GM19452 (cell line): ENCODE data around the gene CLDND2.

Source experiments
- ATAC-seq: cut with Tn5 transposase; IDR thresholded peaks from one replicate; pipeline ENCODE4 v1.9.1; 2021; ENCODE audit not compliant: unreplicated experiment

Gene CLDND2

DNA sequence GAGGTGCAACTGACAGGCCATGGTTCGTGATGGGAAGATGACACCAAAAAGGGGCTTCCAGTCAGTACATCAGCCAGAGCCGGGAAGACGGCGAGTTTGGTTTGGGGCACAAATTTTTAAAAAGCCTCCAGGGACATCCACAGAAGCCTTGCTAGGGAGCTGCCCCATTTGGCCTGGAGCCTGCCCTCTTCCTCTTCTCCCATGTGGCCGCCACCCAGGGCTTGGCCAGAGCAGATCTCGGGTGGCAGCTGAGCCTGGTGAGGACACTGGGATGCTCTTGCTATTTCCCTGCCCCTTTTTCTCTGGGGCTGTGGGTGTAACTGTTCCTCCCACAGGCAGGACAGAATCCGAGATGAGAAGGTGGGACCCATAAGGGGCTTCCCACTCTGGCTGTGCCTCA, 10.9 kb downstream of the CLDND2 start:
- no peak for ATAC-seq

DNA sequence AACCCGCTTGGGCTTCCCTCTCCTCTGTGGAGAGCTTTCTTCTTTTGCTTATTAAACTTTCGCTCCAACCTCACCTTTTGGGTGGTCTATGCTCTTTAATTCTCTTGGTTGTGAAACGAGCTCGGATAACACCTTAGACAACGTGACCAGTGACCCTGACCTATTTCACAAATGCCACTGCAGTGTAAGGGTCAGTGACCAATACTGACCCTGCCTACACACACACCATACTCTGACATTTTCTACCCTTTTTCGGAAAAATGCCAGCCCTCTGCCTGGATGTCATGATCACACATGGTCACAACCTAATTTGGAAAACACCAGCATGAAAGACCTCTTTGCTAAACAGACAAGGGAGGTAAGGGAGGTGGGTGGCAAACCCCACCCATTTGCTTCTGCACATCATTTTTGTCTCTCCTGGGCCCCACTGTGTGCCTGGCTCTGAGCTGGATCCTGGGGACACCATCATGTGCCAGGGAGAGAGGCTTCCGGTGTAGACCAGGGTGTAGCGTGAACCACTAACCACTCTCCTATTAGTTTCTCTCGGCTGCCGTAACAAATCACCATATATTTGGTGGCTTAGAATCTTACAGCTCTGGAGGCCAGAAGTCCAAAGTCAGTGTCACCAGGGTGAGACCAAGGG, 12.5 kb downstream of the CLDND2 start:
- ATAC-seq: no peak

DNA sequence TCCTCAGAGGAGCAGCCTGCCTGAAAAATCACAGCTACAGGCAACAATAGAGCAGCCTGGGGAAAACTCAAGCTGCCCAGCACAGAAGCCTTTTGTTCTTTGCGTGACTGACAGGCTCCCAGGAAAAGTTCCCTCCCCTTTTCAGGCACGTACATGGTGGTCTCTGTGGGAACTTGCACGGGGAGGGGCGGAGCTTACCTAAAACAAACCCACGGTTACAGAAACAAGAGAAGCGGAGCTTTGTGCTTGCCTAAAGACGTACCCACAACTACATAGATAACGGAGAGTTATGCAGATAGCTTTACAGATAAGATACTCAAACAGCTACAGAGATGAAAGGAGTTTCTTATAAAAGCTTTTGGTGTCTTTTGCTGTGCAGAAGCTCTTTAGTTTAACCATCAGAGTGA, 14.1 kb downstream of the CLDND2 start:
- no peak for ATAC-seq

DNA sequence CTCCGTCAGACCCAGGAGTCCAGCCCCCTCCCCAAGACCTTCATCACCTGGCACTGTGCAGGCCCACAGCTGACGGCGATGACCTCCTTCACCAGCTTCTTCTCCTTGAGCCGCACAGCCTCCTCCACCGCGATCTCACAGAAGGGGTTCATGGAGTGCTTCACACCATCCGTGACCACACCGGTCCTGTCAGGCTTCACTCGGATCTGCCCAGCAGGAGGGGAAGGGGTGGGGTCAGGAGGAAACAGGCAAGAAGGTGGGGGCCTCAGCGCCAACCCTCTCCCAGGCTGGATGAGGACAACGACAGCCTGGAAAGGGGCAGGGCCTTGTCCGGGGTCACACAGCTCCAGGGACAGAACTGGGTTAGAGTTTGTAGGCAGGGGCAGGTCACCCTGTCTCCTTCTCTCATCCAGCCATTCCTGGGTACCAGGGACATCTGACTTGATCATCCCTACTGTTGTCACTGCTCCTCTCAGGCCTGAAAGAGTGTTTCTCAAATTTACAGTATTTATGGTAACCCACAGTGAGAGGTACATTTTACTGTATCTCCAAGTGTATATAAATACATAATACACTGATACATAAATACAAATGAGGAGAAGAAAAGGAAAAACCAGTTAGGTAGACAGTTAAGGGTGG, 14.6 kb downstream of the CLDND2 start:
- ATAC-seq: no peak

DNA sequence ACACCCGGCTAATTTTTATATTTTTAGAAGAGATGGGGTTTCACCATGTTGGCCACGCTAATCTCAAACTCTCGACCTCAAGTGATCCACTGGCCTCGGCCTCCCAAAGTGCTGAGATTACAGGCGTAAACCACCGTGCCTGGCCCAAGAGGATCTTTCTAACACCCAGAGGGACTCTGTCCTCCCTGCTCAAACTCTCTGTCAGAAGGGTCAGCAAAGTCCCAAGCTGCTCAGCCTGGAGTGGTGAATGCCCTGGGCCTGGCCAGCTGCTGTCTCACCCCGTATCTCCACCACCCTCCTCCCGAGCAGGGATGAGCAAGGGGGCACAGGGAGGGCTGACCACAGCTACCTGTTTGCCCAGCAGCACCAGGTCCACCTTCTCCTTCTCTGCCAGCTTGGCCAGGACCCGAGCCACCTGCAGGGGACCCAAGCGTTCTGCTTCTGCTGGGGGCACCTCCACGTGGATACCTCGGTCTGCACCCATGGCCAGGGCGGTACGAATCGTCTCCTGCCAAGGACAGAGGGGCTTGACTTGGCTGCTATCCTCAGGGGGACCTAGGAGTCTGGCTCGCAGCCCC, 15.9 kb downstream of the CLDND2 start:
- no peak for ATAC-seq

DNA sequence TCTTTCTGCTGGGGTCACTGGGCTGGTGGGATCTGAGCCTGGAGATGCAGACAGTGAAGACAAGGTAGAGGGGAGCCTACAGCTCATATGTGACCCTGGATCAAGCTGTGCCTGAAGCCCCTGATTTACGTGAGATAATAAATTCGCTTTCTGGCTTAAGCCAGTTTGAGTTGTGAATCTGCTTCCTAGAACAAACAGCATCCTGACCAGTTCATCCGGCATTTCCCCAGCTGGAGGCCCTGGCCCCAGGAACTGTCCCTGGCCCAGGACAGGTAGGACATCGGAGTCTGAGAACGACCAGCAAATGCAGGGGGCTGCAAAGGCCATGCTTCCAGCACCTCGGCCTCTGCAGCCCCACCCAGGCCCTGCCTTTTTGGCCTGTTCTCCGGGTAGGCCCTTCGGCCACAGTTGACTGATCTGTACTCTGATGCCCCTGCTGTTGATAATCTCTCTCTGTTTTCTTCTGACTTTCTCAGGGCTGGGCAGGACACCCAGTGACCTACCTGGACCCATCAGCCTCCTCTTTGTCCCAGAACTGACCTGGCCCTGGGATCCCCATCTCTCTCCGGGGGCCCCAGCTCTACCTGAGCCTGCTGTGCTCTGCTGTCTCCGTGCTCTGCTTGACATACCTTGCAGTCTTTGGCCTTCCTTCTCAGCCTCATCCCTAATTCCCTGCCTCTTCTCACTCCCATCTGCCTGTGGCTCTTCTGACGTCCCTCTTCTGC, 17.4 kb downstream of the CLDND2 start:
- no peak for ATAC-seq

DNA sequence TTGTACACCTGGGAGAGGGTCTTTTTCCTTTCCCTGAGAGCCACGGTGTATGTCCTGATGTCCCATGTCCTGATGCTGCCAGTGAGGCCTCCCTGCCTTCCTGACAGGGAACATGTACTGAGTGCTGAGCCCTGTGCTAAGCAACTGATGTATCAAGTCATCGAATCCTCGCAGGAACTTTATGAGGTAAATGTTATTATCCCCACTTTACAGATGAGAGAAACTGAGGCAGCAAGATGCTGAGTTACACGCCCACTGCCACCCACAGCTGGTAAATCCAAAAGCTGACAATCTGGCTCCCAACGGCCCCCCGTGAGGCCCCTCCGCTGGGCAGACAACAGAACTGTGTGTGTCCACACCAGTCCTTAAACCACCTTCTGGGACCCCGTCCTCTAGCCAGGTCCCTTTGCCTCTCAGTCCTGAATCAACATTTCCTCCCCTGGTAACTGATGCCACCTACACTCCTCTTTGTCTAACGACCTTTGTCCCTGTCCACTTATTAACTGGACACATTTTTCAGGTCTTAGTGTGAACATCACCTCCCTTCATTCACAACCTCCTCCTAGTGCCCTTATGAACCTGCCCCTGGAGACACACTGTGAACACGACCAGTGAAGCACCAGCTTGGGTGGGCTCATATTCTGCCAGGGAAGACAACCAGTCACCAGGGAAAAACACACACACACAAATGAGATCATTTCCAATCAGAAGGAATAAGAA, 21.4 kb downstream of the CLDND2 start:
- ATAC-seq: no peak

DNA sequence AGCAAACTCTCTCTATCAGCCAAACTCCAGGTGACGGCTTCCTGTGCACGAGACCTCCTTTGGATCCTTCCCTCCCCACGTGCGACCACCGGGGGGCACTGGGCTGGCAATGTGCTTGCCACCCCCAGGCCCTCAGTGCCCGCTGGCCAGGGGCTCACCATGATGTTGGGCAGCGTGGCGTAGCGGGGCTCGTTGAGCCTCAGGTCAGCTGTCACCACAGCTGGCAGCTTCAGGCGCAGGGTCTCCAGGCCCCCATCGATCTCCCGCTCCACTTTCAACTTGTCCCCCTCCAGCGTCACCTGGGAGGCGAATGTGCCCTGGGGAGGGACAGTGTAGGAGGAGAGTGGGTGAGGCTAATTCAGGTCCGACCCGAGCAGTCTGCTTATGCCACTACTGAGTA, 22.1 kb downstream of the CLDND2 start:
- ATAC-seq: no peak

DNA sequence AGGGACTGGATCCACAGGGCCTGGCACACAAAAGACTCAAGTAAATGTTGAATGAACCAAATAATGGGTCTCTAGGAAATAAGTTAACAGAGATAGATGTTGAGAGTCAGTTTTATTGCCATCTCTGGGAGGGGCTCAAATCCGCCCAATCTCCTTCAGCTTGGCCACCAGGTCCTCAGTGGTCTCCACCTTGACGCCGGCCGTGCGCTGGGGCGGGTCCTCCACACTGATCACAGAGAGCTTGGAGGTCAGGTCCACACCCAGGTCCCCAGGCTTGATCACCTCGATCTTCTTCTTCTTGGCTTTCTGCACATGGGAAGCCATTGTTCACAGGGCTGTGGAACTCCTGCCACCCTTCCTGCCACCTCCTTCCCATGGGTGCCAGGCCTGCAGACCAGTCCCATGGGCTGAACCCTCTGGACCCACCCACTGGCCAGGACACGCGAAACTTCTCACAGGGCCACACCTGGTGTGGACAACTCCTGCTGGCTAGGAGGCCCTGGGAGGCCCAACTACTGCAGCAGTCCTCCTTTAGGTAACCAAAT, 23.7 kb downstream of the CLDND2 start:
- ATAC-seq: no peak

DNA sequence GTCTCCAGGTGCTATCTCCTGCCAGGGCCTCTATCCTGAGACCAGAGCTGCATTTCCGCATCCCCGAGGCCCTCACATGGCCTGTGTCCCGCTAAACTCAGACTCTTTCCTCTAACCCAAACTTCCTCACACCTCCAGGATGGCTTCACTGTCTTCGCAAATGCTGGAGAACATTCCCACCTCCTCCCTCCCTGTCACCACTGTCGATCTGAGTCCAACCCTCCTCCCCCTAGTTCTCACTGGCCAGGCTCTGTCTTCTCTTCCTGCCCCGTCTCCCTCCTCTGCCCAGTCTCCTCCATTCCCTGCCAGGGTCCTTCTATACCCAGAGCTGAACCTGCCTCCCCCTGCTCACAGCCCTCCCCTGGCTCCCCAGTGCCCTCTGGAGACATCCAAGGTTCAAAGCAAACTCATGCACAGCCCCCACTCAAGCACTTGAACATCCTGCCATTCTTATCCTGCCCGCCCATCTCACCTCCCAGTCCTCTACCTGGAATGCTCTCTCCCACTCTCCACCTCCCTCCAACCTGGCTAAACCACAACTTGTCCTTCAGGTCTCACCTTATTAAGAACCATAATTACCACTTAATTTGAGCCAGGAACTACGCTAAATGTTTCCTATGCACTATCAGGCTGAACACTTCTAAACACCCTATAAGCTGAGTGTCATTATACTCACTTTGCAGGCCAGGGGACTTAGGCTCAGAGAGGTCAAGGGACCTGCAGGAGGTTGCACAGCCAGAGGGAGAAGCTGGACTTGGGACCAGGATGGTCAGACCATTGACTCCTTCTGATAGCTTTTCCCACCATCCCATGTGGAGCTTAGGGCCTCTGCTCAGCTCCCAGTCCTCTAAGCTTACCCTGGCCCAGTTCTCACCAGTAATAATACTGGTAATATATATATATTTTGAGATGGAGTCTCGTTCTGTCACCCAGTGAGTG, 25.9 kb downstream of the CLDND2 start:
- ATAC-seq: no peak

DNA sequence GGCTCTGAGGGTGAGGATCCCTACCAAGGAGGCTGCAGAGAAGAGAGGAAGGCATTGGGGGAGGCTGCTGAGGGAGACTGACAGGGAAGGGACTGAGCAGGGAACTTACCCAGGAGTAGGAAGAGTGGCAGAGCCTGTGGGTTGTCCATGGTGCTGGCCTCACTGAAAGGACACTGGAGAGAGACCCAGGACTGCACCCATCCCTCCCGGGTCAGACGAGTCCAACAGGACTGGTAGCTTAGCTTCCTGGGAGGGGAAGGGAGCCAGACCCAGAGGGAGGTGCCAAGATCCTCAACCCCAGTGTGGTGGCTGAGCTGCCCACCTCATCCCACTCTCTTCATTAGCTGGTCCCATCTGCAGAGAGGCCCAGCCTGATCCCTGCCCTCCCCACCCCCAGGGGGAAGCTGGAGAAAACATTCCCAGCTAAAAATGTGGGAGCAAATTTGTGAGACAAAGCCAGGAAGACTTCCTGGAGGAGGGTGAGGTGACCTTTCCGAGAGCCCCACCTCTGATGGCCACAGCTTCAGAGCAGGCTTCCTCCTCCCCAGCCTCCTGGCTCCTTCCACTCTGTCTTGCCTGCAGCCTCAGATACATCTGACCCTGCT, 26.7 kb downstream of the CLDND2 start, which contains the start of gene VSIG10L:
VSIG10L (minus strand) TSS at position 164 of the 605 bp plus-strand sequence; CDS start at position 149, 15 bp downstream.
- ATAC-seq: no peak

DNA sequence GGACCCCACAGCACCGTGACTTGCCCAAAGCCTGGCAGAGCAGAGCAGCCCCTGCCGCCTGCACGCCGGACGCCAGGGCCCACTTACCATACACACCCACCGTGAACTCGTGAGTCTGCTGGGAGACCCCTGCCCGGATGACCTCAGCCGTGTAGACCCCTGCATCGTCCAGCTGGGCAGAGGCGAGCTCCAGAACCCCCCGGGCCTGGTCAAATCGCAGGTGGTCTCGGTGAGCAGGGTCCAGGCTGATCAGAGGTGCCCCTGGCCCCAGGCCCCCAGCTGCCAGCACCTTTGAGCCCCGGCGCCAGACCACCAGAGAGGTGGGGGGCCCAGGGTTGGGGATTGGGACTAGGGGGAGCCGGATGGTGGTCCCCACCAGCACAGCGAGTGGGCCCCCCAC, 27.7 kb downstream of the CLDND2 start:
- ATAC-seq: no peak

DNA sequence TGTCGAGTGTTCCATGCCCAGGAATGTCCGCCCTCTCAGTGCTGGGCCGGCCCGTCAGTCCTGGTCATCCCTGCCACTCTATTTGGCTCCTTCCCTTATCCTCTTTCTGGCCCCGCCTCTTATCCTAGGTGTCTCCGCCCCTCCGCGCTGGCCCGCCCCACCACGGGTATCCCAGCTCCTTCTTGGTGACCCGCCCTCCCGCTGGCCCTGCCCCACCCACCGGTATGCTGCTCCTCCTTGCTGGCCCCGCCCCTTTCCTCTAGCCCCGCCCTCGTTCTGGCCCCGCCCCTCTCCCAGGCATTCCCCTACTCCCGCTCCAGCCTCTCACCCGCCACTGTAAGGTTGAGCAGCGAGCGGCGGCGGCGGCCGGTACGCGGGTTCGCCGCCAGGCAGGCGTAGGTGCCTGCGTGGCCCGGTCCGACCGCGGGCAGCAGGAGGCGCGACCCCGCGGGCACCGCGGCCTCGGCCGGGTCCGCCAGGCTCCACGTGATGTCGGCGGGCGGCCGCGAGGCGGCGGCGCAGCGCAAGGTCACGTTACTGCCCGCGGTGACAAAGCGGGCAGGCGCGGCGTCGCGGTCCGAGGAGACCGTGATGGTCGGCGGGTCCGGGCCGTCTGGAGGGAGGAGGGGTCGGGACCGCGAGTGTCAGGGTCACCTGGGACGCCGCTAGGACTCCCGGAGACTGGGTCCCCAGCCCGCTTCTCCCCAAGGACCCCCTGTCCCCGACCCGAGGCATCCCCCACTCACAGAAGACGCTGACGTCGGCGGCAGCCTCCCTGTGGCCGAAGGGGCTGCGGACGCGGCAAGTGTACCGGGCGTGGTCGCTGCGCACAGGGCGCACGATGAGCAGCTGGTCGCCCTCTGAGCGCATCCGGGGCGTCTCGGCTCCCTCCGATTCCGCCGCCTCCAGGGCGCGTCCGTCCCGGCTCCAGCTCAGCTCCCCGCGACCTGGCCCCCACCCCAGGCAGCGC, 28.8 kb downstream of the CLDND2 start:
- ATAC-seq: peak; percentile 39

DNA sequence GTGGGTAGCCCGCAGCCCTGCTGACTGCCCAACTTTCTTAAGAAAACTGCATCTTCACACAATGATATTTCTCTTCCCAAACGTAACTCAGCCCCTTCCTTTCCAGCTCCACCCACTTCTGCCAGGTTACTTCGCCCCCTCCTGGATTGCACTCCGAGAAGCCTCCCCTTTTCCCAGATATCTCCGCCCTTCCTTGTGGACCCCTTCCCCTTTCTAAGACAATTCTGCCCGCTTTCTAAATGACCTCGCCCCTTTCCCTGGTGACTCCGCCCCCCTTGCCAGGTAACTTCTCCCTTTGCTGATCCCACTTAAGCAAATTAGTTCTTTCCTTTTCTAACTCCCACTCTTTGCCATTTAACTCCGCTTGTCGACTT, 29.5 kb downstream of the CLDND2 start:
- ATAC-seq: no peak

DNA sequence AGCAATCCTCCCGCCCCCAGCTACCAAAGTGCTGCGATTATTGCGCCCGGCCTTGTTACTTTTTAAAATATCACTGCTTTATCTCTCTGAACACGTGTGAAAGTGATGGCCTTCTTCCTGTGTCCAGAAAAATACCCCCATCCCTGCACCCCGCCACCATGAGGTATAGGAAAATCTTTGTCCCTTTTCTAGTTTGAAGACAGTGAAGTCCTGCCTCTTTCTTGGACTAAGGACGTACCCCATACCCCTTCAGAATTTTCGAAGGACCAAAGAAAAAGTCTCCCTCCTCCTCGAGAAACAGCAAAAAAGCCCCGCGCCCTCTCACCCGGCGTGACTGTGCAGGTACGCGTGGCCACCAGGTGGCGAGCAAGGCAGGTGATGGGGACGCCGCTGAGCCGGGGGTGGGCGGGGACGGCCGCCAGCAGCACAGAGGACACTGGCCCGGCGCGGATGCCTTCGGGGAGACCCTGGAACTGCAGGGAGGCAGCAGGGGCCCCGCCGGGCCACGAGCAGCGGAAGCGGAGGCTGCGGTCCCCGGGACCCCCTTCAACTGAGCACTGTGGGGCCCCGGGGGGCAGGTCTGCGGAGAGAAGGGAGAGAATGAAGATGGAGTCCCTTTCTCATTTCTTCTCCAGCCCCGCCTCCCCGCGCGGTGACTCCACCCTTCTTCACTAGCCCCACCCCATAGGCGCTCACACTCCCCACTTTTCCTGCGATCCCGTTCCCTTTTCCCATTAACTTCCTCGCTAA, 30.1 kb downstream of the CLDND2 start:
- peak; percentile 65 for ATAC-seq

DNA sequence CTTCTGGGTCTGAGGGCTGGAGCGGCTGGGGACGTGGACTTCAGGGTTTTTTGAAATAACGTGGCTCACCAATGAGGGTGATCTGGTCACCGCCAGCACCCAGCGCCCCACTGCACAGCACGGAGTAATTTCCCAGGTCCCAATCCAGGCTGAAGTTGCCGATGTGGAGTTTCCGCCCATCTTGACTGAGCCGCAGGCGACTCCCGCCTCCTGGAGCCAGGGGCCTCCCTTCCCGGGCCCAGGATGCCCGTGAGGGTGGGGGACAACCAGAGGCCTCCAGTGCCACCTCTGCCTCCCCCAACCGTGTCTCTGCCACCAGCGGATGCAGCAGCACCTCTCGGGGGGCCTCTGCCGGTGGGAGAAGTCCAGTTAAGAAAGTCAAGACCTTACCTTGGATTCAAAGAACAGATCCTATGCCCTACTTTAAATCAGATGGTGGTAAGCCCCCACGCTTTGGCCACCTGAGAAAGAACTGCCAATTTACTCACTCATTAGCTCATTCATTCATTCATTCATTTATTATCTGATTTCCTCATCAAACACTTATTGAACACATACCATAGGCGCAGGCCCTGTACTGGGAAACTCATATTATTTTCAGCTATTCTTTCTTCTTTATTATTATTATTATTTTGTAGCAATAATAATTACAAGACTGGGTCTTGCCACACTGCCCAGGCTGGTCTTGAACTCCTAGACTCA, 30.8 kb downstream of the CLDND2 start:
- no peak for ATAC-seq
